Type B pancreatic cell (in vitro differentiated cells): Measurements from ENCODE around the gene ZCCHC7. TPM values are rescaled to one million over a fixed set of nuclear protein-coding genes. Genes with fewer than 3 reads are reported as not detected.

Experiments
- DNase-seq: peaks from one replicate; pipeline ENCODE4 v3.0.0; 2021; ENCODE audit warnings: mixed read lengths; ENCODE audit not compliant: unreplicated experiment; ENCODE audit errors: extremely low spot score
- H3K27ac Mint-ChIP-seq: 2 replicates; pipeline ENCODE4 v1.8.0; 2021; ENCODE audit warnings: mild to moderate bottlenecking, mixed read lengths
- H3K27me3 Mint-ChIP-seq: 2 replicates; pipeline ENCODE4 v1.8.0; 2021; ENCODE audit warnings: mixed read lengths
- H3K36me3 Mint-ChIP-seq: 2 replicates; pipeline ENCODE4 v1.8.0; 2021; ENCODE audit warnings: mixed read lengths
- H3K4me1 Mint-ChIP-seq: one replicate; pipeline ENCODE4 v1.8.0; 2021; ENCODE audit warnings: mixed read lengths; ENCODE audit not compliant: unreplicated experiment
- H3K4me3 Mint-ChIP-seq: 2 replicates; pipeline ENCODE4 v1.8.0; 2021; ENCODE audit warnings: mild to moderate bottlenecking, mixed read lengths
- H3K9me3 Mint-ChIP-seq: 2 replicates; pipeline ENCODE4 v1.8.0; 2021; ENCODE audit warnings: mixed read lengths
- total RNA-seq: library from RNA; stranded (reverse); gene quantifications from 2 replicates; pipeline ENCODE4 v1.2.1, GENCODE V29; 2021; ENCODE audit warnings: low replicate concordance
- TF ChIP-seq, protein P1 (sequence below): fragments of 200-600 bp; sonication (generic); conservative IDR thresholded peaks from 2 replicates; pipeline ENCODE4 v1.5.0; 2021; ENCODE audit warnings: antibody characterized with exemption, mild to moderate bottlenecking

The ZCCHC7 gene
- total RNA-seq, 1 donor from 2014 or later = 20.3 TPM

GRCh38 chr9:37100327-37100726 is 20.0 kb upstream of the ZCCHC7 start:
- H3K4me1 Mint-ChIP-seq = no peaks in the 10 kb centered on the region
- H3K4me3 Mint-ChIP-seq = no peak overlapping the region
- no peak for DNase-seq
- H3K36me3 Mint-ChIP-seq = no peaks in the 10 kb centered on the region
- H3K9me3 Mint-ChIP-seq = no peaks in the 10 kb centered on the region
- peak overlapping the region; percentile 68 for H3K27ac Mint-ChIP-seq
- TF ChIP-seq, protein P1, sequence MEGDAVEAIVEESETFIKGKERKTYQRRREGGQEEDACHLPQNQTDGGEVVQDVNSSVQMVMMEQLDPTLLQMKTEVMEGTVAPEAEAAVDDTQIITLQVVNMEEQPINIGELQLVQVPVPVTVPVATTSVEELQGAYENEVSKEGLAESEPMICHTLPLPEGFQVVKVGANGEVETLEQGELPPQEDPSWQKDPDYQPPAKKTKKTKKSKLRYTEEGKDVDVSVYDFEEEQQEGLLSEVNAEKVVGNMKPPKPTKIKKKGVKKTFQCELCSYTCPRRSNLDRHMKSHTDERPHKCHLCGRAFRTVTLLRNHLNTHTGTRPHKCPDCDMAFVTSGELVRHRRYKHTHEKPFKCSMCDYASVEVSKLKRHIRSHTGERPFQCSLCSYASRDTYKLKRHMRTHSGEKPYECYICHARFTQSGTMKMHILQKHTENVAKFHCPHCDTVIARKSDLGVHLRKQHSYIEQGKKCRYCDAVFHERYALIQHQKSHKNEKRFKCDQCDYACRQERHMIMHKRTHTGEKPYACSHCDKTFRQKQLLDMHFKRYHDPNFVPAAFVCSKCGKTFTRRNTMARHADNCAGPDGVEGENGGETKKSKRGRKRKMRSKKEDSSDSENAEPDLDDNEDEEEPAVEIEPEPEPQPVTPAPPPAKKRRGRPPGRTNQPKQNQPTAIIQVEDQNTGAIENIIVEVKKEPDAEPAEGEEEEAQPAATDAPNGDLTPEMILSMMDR = no peak
- H3K27me3 Mint-ChIP-seq = peaks cover 4% of the 10 kb centered on the region

- no peaks in the 10 kb centered on the region for H3K36me3 Mint-ChIP-seq
- TF ChIP-seq, protein P1 = no peak
- no peaks in the 10 kb centered on the region for H3K9me3 Mint-ChIP-seq
- H3K27ac Mint-ChIP-seq = no peak overlapping the region
- H3K27me3 Mint-ChIP-seq = peaks cover 4% of the 10 kb centered on the region
- no peak for DNase-seq
- no peak overlapping the region for H3K4me3 Mint-ChIP-seq
- no peaks in the 10 kb centered on the region for H3K4me1 Mint-ChIP-seq
Observed at GRCh38 chr9:37100741-37101140, 19.6 kb upstream of the ZCCHC7 start.

DNA sequence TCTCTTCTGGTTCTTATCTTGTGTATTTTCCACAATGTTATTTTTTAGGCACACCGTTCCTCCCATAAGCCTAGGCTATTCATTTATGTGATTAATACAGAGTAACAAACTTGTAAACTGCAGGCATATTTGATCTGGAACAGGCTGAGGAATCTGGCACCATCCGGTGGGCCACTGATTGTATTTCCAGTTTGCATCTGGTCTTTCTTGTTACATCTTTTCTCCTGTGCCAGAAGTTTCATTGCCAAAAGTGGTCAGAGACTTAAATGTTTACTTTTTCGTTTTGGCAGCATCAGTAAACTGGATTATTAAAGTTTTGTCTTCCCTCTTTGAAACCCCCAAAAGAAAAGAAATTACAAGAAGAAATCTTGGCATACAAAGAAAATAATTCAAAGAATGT is 17.9 kb upstream of the ZCCHC7 start:
- H3K27ac Mint-ChIP-seq = no peak overlapping the region
- DNase-seq = no peak
- TF ChIP-seq, protein P1 = no peak
- H3K36me3 Mint-ChIP-seq = no peaks in the 10 kb centered on the region
- peaks cover 10% of the 10 kb centered on the region for H3K27me3 Mint-ChIP-seq
- no peaks in the 10 kb centered on the region for H3K4me1 Mint-ChIP-seq
- no peak overlapping the region for H3K4me3 Mint-ChIP-seq
- H3K9me3 Mint-ChIP-seq = no peaks in the 10 kb centered on the region

- Mint-ChIP-seq H3K27ac (no peak overlapping the region), H3K4me3 (no peak overlapping the region), H3K9me3 (peaks cover 4% of the 10 kb centered on the region), H3K36me3 (no peaks in the 10 kb centered on the region), H3K4me1 (no peaks in the 10 kb centered on the region), H3K27me3 (peaks cover 17% of the 10 kb centered on the region)
- DNase-seq = no peak
- TF ChIP-seq, protein P1 = no peak
Observed at GRCh38 chr9:37104183-37104889, 16.0 kb upstream of the ZCCHC7 start.

DNA sequence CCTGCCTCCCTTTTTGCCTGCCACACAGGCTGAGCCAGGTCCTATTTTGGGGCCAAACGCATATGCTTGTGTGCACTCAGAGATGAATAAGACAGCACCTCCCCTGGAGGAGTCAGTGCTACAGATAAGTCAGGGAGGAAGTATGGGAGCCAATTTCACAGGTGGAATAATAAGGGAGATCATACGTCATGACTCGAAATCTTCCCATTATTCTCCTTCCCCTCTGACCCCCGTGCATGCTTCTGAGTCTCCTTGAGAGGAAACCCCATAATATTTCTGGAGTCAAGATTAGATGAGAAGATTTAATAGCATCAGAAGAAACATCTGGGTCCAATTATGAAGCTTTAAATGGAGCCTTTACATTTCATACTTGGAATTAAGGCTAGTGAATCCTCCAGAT is 15.1 kb upstream of the ZCCHC7 start:
- Mint-ChIP-seq H3K4me3 (no peak overlapping the region), H3K9me3 (peaks cover 4% of the 10 kb centered on the region), H3K4me1 (no peaks in the 10 kb centered on the region), H3K27me3 (peaks cover 17% of the 10 kb centered on the region), H3K27ac (no peak overlapping the region), H3K36me3 (no peaks in the 10 kb centered on the region)
- TF ChIP-seq, protein P1 = no peak
- DNase-seq = no peak
